Mucosa of rectum (tissue), 2 donors: ENCODE data around the gene CENPU.
A peak's percentile ranks its signal among the peaks of the same experiment; 100 is the strongest.
"Not testable (repeated sequence)": the region's sequence is repeated elsewhere in the genome, so short reads cannot be mapped to it uniquely, and the experiment has no call there.

ENCODE experiments used
- H3K27ac ChIP-seq, 2 donors: one replicate each; pipeline ENCODE4 v1.7.0; 2013; ENCODE audit warnings: inconsistent platforms in 2 of 2, low read depth in 2 of 2, low read length in 2 of 2
- H3K27me3 ChIP-seq, 2 donors: one replicate each; pipeline ENCODE4 v1.7.0; 2013; ENCODE audit warnings: low read length in 2 of 2; ENCODE audit not compliant: control insufficient read depth in 2 of 2, insufficient read depth in 2 of 2
- H3K36me3 ChIP-seq, 2 donors: one replicate each; pipeline ENCODE4 v1.7.0; 2013; ENCODE audit warnings: low read length in 2 of 2; ENCODE audit not compliant: control insufficient read depth in 2 of 2, insufficient read depth in 2 of 2
- H3K4me1 ChIP-seq, 2 donors: one replicate each; pipeline ENCODE4 v1.7.0; 2013; ENCODE audit warnings: low read length in 2 of 2, mild to moderate bottlenecking in 1 of 2; ENCODE audit not compliant: control insufficient read depth in 2 of 2, insufficient read depth in 2 of 2
- H3K4me3 ChIP-seq, 2 donors: one replicate each; pipeline ENCODE4 v1.7.0; 2013; ENCODE audit warnings: low read length in 2 of 2
- H3K9ac ChIP-seq, 2 donors: one replicate each; pipeline ENCODE4 v1.7.0; 2013; ENCODE audit warnings: low read length in 2 of 2, low read depth in 1 of 2, mild to moderate bottlenecking in 1 of 2
- H3K9me3 ChIP-seq, 2 donors: one replicate each; pipeline ENCODE4 v1.7.0; 2013; ENCODE audit warnings: low read length in 2 of 2; ENCODE audit not compliant: control insufficient read depth in 2 of 2
- donor health status: healthy.
- donor health status: Normal muscosa, but diverticular disease.

The CENPU gene

DNA sequence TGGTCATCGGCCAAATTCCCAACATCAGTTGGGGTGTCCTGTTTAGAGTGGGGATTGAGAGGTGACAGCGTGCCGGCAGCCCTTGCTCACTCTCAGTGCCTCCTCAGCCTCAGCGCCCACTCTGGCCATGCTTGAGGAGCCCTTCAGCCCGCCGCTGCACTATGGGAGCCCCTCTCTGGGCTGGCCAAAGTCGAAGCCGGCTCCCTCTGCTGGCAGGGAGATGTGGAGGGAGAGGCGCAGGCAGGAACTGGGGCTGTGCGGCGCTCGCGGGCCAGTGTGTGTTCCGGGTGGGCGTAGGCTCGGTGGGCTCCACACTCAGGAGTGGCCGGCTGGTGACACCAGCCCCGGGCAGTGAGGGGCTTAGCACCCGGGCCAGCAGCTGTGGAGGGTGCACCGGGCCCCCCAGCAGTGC is 7.1 kb upstream of the CENPU start:
- Histone ChIP-seq H3K4me1 (peaks cover 3 to 4% of the 10 kb centered on the region in 2 donors), H3K36me3 (no peaks in the 10 kb centered on the region), H3K27me3 (no peaks in the 10 kb centered on the region), H3K9me3 (no peaks in the 10 kb centered on the region), H3K4me3 (no peak overlapping the region), H3K27ac (no peak overlapping the region), H3K9ac (no peak overlapping the region)

DNA sequence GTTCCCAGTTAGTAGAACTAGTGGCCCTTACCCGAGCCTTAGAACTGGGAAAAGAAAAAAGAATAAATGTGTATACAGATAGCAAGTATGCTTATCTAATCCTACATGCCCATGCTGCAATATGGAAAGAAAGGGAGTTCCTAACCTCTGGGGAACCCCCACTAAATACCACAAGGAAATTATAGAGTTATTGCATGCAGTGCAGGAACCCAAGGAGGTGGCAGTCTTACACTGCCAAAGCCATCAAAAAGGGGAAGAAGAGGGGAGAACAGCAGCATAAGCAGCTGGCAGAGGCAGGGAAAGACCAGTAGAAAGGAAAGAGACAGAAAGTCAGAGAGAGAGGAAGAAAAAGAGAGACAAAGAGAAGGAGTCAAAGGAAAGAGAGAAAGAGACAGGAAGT is 5.7 kb upstream of the CENPU start:
- H3K9ac ChIP-seq, H3K27ac ChIP-seq, H3K27me3 ChIP-seq: not testable (repeated sequence)

GRCh38 chr4:184734758-184735157 is 862 bp upstream of the CENPU start:
- no peaks in the 10 kb centered on the region for H3K36me3 ChIP-seq
- peak overlapping the region; percentile 88 to 93 for H3K4me3 ChIP-seq
- no peaks in the 10 kb centered on the region for H3K27me3 ChIP-seq
- peaks cover 0 to 4% of the 10 kb centered on the region in 2 donors for H3K4me1 ChIP-seq
- peak overlapping the region; percentile 66 to 77 for H3K9ac ChIP-seq
- no peaks in the 10 kb centered on the region for H3K9me3 ChIP-seq
- H3K27ac ChIP-seq, result no peak overlapping the region

More for the DNA sequence above, 5.7 kb upstream of the CENPU start:
- H3K4me1 ChIP-seq, H3K9me3 ChIP-seq, H3K36me3 ChIP-seq, H3K4me3 ChIP-seq: not testable (repeated sequence)

DNA sequence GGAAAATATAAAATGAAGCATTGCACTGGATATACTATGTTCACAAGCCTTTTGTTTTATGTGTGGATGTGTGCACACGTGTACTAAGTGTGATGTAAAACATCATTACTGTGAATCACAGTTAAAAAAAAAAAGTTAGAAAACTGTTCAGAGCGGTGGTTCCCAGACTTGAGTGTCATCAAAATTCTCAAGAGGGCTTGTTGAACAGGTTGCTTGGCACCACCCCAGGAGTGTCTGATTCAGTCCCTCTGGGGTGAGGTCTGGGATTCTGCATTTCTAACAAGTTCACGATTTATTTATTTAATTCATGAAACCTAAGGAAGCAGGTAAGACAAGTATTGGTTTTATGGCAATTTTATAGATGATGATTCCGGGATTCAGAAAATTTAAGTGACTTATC is 1.8 kb downstream of the CENPU start:
- Histone ChIP-seq H3K9me3 (no peaks in the 10 kb centered on the region), H3K4me3 (no peak overlapping the region), H3K36me3 (peaks cover 0 to 7% of the 10 kb centered on the region in 2 donors), H3K27me3 (no peaks in the 10 kb centered on the region), H3K4me1 (peaks cover 4 to 7% of the 10 kb centered on the region in 2 donors), H3K9ac (no peak overlapping the region), H3K27ac (no peak overlapping the region)

GRCh38 chr4:184731056-184731455 is 2.8 kb downstream of the CENPU start:
- H3K4me1 ChIP-seq, result peaks cover 4 to 7% of the 10 kb centered on the region in 2 donors
- H3K9ac ChIP-seq, result no peak overlapping the region
- H3K27ac ChIP-seq, result no peak overlapping the region
- no peaks in the 10 kb centered on the region for H3K27me3 ChIP-seq
- no peaks in the 10 kb centered on the region for H3K9me3 ChIP-seq
- peaks cover 0 to 7% of the 10 kb centered on the region in 2 donors for H3K36me3 ChIP-seq
- H3K4me3 ChIP-seq, result no peak overlapping the region

- H3K4me3 ChIP-seq, result no peak overlapping the region
- no peak overlapping the region for H3K27ac ChIP-seq
- no peaks in the 10 kb centered on the region for H3K27me3 ChIP-seq
- peaks cover 0 to 7% of the 10 kb centered on the region in 2 donors for H3K36me3 ChIP-seq
- H3K9ac ChIP-seq, result no peak overlapping the region
- H3K4me1 ChIP-seq, result peaks cover 4 to 7% of the 10 kb centered on the region in 2 donors
- H3K9me3 ChIP-seq, result no peaks in the 10 kb centered on the region
Measured at GRCh38 chr4:184729946-184730345, 4.0 kb downstream of the CENPU start.

GRCh38 chr4:184728858-184729257 is 5.0 kb downstream of the CENPU start:
- H3K4me3 ChIP-seq, result no peak overlapping the region
- no peaks in the 10 kb centered on the region for H3K27me3 ChIP-seq
- H3K36me3 ChIP-seq, result peaks cover 0 to 7% of the 10 kb centered on the region in 2 donors
- H3K4me1 ChIP-seq, result peaks cover 4 to 7% of the 10 kb centered on the region in 2 donors
- H3K27ac ChIP-seq, result peak overlapping the region in 1 of 2 donors; percentile 22
- H3K9ac ChIP-seq, result no peak overlapping the region
- H3K9me3 ChIP-seq, result no peaks in the 10 kb centered on the region

GRCh38 chr4:184727430-184727829 is 6.5 kb downstream of the CENPU start:
- H3K9ac ChIP-seq, result no peak overlapping the region
- no peak overlapping the region for H3K27ac ChIP-seq
- no peaks in the 10 kb centered on the region for H3K9me3 ChIP-seq
- H3K4me1 ChIP-seq, result peaks cover 4 to 7% of the 10 kb centered on the region in 2 donors
- peaks cover 0 to 7% of the 10 kb centered on the region in 2 donors for H3K36me3 ChIP-seq
- no peaks in the 10 kb centered on the region for H3K27me3 ChIP-seq
- H3K4me3 ChIP-seq, result no peak overlapping the region

GRCh38 chr4:184722798-184723197 is 11.1 kb downstream of the CENPU start:
- H3K4me1 ChIP-seq, result peaks cover 0 to 4% of the 10 kb centered on the region in 2 donors
- no peak overlapping the region for H3K9ac ChIP-seq
- no peak overlapping the region for H3K4me3 ChIP-seq
- peaks cover 0 to under 1% of the 10 kb centered on the region in 2 donors for H3K36me3 ChIP-seq
- no peaks in the 10 kb centered on the region for H3K27me3 ChIP-seq
- no peak overlapping the region for H3K27ac ChIP-seq
- peaks cover 0 to 4% of the 10 kb centered on the region in 2 donors for H3K9me3 ChIP-seq

GRCh38 chr4:184721254-184721653 is 12.6 kb downstream of the CENPU start:
- Histone ChIP-seq H3K4me3 (no peak overlapping the region), H3K4me1 (peaks cover 0 to 4% of the 10 kb centered on the region in 2 donors), H3K27me3 (no peaks in the 10 kb centered on the region), H3K9ac (no peak overlapping the region), H3K9me3 (peaks cover 0 to 4% of the 10 kb centered on the region in 2 donors), H3K27ac (no peak overlapping the region), H3K36me3 (no peaks in the 10 kb centered on the region)

DNA sequence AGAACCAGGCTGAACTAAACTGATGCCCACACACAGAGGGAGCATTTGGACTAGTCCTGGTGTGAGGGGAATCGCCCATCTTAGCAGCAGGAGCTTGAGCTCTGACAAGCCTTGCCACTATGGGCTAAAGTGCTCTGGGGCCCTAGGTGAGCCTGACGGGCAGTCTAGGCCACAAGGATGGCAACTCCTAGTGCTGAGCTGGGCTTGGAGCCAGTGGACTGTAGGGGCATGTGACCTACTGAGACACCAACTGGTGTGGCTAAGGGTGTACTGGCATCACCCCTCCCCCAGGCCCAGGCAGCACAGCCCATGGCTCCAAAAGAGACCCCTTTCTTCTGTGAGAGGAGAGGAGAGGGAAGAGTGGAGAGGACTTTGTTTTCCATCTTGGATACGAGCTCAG is 14.5 kb downstream of the CENPU start:
- Histone ChIP-seq H3K36me3 (no peaks in the 10 kb centered on the region), H3K4me3 (no peak overlapping the region), H3K9me3 (peaks cover 0 to 4% of the 10 kb centered on the region in 2 donors), H3K27me3 (no peaks in the 10 kb centered on the region), H3K9ac (no peak overlapping the region), H3K27ac (no peak overlapping the region), H3K4me1 (peaks cover 0 to 4% of the 10 kb centered on the region in 2 donors)
